Neural progenitor cell (in vitro differentiated cells): ENCODE data around the gene TMEM229A.

Experiments
- CTCF ChIP-seq: fragments of 200-600 bp; sonication (generic); IDR thresholded peaks from 2 replicates; pipeline ENCODE4 v1.5.1; 2017; ENCODE audit warnings: antibody characterized with exemption, mild to moderate bottlenecking
- EZH2 ChIP-seq: fragments of 200-600 bp; sonication (generic); IDR thresholded peaks from 2 replicates; pipeline ENCODE4 v1.6.1; 2017; ENCODE audit warnings: antibody characterized with exemption, mild to moderate bottlenecking, moderate library complexity

DNA sequence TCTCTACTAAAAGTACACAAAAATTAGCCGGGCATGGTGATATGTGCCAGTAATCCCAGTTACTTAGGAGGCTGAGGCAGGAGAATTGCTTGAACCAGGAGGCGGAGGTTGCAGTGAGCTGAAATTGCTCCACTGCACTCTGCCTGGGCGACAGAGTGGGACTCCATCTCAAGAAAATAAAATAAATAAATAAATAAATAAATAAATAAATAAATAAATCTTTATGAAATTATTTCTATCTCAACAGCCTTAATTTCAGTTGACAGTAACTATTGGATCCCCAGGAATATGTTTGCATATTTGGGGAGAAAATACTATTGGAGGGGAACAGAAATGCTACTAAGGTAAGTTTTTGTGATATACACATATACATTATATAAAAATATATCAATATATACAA, 20.0 kb downstream of the TMEM229A start:
- no peak for TF ChIP-seq CTCF
- TF ChIP-seq EZH2 = no peak
